A673 (cell line): Measurements from ENCODE around the gene GPM6B.

Experiments used
- EZH2 ChIP-seq: fragments of 200-600 bp; sonication (generic); IDR thresholded peaks from 2 replicates; pipeline ENCODE4 v1.6.1; 2017; ENCODE audit warnings: borderline replicate concordance, low read depth, mild to moderate bottlenecking, mixed read lengths, antibody characterized with exemption, low read length; ENCODE audit not compliant: poor library complexity, severe bottlenecking
- TF ChIP-seq, protein P1 (sequence below): fragments of 300-800, 200-600 bp; sonication (generic); conservative IDR thresholded peaks from 2 replicates; pipeline ENCODE4 v1.5.1; 2017; ENCODE audit warnings: low read depth, mild to moderate bottlenecking, antibody characterized with exemption, low read length, moderate library complexity, mixed read lengths

DNA sequence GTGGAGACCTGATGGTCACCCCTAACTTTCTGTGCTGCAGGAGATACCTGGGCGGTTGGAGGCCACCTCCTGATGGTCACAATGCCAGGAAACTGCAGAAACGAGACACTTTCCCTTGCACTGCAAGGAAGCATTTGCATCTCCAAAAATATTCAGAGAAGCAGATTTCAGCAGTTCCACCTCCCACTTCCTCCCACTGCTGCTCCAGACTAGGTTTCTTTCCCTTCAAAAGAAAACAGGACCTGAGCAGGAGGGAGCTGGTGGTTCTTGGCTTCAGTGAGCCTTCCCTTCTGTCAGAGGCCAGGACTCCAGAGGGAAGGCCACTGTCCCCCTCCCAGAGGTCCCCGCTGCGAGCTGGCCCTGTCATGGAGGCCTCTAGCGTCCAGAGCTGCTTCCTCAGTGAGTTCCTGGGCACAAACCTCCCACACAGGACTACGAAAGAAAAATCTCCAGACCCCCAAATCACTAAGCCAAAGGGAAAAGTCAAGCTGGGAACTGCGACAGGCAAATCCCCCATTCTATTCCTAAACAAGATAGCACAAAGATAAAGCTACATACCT is 35.9 kb downstream of the GPM6B start:
- TF ChIP-seq, protein P1, sequence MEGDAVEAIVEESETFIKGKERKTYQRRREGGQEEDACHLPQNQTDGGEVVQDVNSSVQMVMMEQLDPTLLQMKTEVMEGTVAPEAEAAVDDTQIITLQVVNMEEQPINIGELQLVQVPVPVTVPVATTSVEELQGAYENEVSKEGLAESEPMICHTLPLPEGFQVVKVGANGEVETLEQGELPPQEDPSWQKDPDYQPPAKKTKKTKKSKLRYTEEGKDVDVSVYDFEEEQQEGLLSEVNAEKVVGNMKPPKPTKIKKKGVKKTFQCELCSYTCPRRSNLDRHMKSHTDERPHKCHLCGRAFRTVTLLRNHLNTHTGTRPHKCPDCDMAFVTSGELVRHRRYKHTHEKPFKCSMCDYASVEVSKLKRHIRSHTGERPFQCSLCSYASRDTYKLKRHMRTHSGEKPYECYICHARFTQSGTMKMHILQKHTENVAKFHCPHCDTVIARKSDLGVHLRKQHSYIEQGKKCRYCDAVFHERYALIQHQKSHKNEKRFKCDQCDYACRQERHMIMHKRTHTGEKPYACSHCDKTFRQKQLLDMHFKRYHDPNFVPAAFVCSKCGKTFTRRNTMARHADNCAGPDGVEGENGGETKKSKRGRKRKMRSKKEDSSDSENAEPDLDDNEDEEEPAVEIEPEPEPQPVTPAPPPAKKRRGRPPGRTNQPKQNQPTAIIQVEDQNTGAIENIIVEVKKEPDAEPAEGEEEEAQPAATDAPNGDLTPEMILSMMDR: no peak
- TF ChIP-seq EZH2: no peak
